KMS-11 (cell line): ENCODE measurements around the gene GATA5.

Source experiments
- H2AFZ ChIP-seq: fragments of 200-600 bp; sonication (generic); 2 replicates; pipeline ENCODE4 v1.6.1; 2016; ENCODE audit warnings: antibody characterized with exemption, mixed run types, low read depth
- H3K27ac ChIP-seq: fragments of 200-600 bp; sonication (generic); 2 replicates; pipeline ENCODE4 v1.6.1; 2016; ENCODE audit warnings: mild to moderate bottlenecking, mixed run types
- H3K27me3 ChIP-seq: fragments of 200-600 bp; sonication (generic); 2 replicates; pipeline ENCODE4 v1.6.1; 2017; ENCODE audit warnings: mild to moderate bottlenecking, low read depth, mixed run types, moderate library complexity; ENCODE audit not compliant: insufficient read depth
- H3K36me3 ChIP-seq: fragments of 200-600 bp; sonication (generic); 2 replicates; pipeline ENCODE4 v1.6.1; 2017; ENCODE audit warnings: mild to moderate bottlenecking, mixed run types; ENCODE audit not compliant: insufficient read depth
- H3K4me1 ChIP-seq: fragments of 200-600 bp; sonication (generic); 2 replicates; pipeline ENCODE4 v1.6.1; 2016; ENCODE audit warnings: mild to moderate bottlenecking, low read depth, mixed run types; ENCODE audit not compliant: poor library complexity, severe bottlenecking
- H3K4me2 ChIP-seq: fragments of 200-600 bp; sonication (generic); 2 replicates; pipeline ENCODE4 v1.7.0; 2016; ENCODE audit warnings: mild to moderate bottlenecking, mixed run types
- H3K4me3 ChIP-seq: fragments of 200-600 bp; sonication (generic); IDR thresholded peaks from 2 replicates; pipeline ENCODE4 v1.6.1; 2017; ENCODE audit warnings: low read depth, low read length, mixed read lengths; ENCODE audit not compliant: insufficient read depth
- H3K79me2 ChIP-seq: fragments of 200-600 bp; sonication (generic); 2 replicates; pipeline ENCODE4 v1.6.1; 2016; ENCODE audit warnings: low read depth, mixed run types; ENCODE audit not compliant: insufficient read depth
- H3K9ac ChIP-seq: fragments of 200-600 bp; sonication (generic); 2 replicates; pipeline ENCODE4 v1.6.1; 2016; ENCODE audit warnings: mild to moderate bottlenecking, mixed run types
- H4K20me1 ChIP-seq: fragments of 200-600 bp; sonication (generic); 2 replicates; pipeline ENCODE4 v1.6.1; 2016; ENCODE audit warnings: mild to moderate bottlenecking, mixed run types; ENCODE audit not compliant: insufficient read depth
- CTCF ChIP-seq: fragments of 200-600 bp; sonication (generic); conservative IDR thresholded peaks from 2 replicates; pipeline ENCODE4 v1.6.1; 2017; ENCODE audit warnings: low read depth, mild to moderate bottlenecking, antibody characterized with exemption, low read length, moderate library complexity, mixed read lengths

Gene GATA5

GRCh38 chr20:62448788-62449187 is 27.0 kb downstream of the GATA5 start:
- H3K4me1 ChIP-seq, result peaks cover 6% of the 10 kb centered on the region
- H3K36me3 ChIP-seq, result no peaks in the 10 kb centered on the region
- H3K79me2 ChIP-seq, result no peaks in the 10 kb centered on the region
- H4K20me1 ChIP-seq, result no peaks in the 10 kb centered on the region
- no peak overlapping the region for H3K4me3 ChIP-seq
- TF ChIP-seq CTCF, result no peak
- no peak overlapping the region for H3K9ac ChIP-seq
- no peak overlapping the region for H3K27ac ChIP-seq
- H2AFZ ChIP-seq, result no peak overlapping the region
- peaks cover 90% of the 10 kb centered on the region for H3K27me3 ChIP-seq
- no peak overlapping the region for H3K4me2 ChIP-seq

- no peak overlapping the region for H3K27ac ChIP-seq
- H3K4me3 ChIP-seq, result no peak overlapping the region
- H3K36me3 ChIP-seq, result no peaks in the 10 kb centered on the region
- no peaks in the 10 kb centered on the region for H4K20me1 ChIP-seq
- no peaks in the 10 kb centered on the region for H3K79me2 ChIP-seq
- TF ChIP-seq CTCF, result no peak
- H3K4me2 ChIP-seq, result no peak overlapping the region
- no peak overlapping the region for H3K9ac ChIP-seq
- H3K4me1 ChIP-seq, result peaks cover 6% of the 10 kb centered on the region
- no peak overlapping the region for H2AFZ ChIP-seq
- H3K27me3 ChIP-seq, result peaks cover 90% of the 10 kb centered on the region
Measured at GRCh38 chr20:62448038-62448437, 27.8 kb downstream of the GATA5 start.

GRCh38 chr20:62446888-62447869 is 28.6 kb downstream of the GATA5 start:
- no peak overlapping the region for H2AFZ ChIP-seq
- H3K27ac ChIP-seq, result no peak overlapping the region
- no peak overlapping the region for H3K9ac ChIP-seq
- no peak for TF ChIP-seq CTCF
- peaks cover 6% of the 10 kb centered on the region for H3K4me1 ChIP-seq
- no peaks in the 10 kb centered on the region for H3K79me2 ChIP-seq
- H4K20me1 ChIP-seq, result no peaks in the 10 kb centered on the region
- peaks cover 90% of the 10 kb centered on the region for H3K27me3 ChIP-seq
- no peaks in the 10 kb centered on the region for H3K36me3 ChIP-seq
- no peak overlapping the region for H3K4me3 ChIP-seq
- no peak overlapping the region for H3K4me2 ChIP-seq

GRCh38 chr20:62446481-62446880 is 29.3 kb downstream of the GATA5 start:
- Histone ChIP-seq H3K4me2 (no peak overlapping the region), H3K79me2 (no peaks in the 10 kb centered on the region), H3K27ac (no peak overlapping the region), H3K36me3 (no peaks in the 10 kb centered on the region), H3K4me3 (no peak overlapping the region), H3K27me3 (peaks cover 93% of the 10 kb centered on the region), H2AFZ (no peak overlapping the region), H4K20me1 (no peaks in the 10 kb centered on the region), H3K9ac (no peak overlapping the region), H3K4me1 (peaks cover 6% of the 10 kb centered on the region)
- no peak for TF ChIP-seq CTCF
